Liver (tissue), 9 donors: ENCODE data around the gene ADAMTS16. TPM values are rescaled to one million over a fixed set of nuclear protein-coding genes. Genes with fewer than 3 reads are reported as not detected.

Source experiments
- DNase-seq: peaks from one replicate; pipeline ENCODE4 v3.0.0-alpha.2; 2017; ENCODE audit warnings: low spot score
- H3K27ac ChIP-seq, 2 donors: one replicate each; pipeline ENCODE4 v1.7.0; 2013; ENCODE audit warnings: inconsistent platforms in 2 of 2, low read length in 2 of 2, control low read depth in 1 of 2, low read depth in 1 of 2, mild to moderate bottlenecking in 1 of 2
- H3K27me3 ChIP-seq, 4 donors: one replicate each; pipeline versions ENCODE4 v1.6.1 to v1.7.0; 2013; ENCODE audit warnings: low read length in 3 of 4, inconsistent platforms in 1 of 4, mild to moderate bottlenecking in 1 of 4, moderate library complexity in 1 of 4; ENCODE audit not compliant: control insufficient read depth in 4 of 4, insufficient read depth in 4 of 4
- H3K36me3 ChIP-seq, 4 donors: one replicate each; pipeline versions ENCODE4 v1.6.1 to v1.7.0; 2013; ENCODE audit warnings: low read length in 3 of 4, mild to moderate bottlenecking in 3 of 4, low read depth in 1 of 4, moderate library complexity in 1 of 4; ENCODE audit not compliant: control insufficient read depth in 4 of 4, insufficient read depth in 3 of 4
- H3K4me1 ChIP-seq, 4 donors: one replicate each; pipeline versions ENCODE4 v1.6.1 to v1.7.0; 2013; ENCODE audit warnings: low read length in 3 of 4, mild to moderate bottlenecking in 3 of 4, moderate library complexity in 1 of 4; ENCODE audit not compliant: control insufficient read depth in 4 of 4, insufficient read depth in 4 of 4
- H3K4me3 ChIP-seq, 3 donors: one replicate each; pipeline versions ENCODE4 v1.6.1 to v1.7.0; 2013; ENCODE audit warnings: low read length in 3 of 3, control low read depth in 1 of 3, low read depth in 1 of 3, mild to moderate bottlenecking in 1 of 3
- H3K9ac ChIP-seq, 2 donors: one replicate each; pipeline ENCODE4 v1.7.0; 2013; ENCODE audit warnings: low read length in 2 of 2, mild to moderate bottlenecking in 2 of 2, moderate library complexity in 2 of 2, control low read depth in 1 of 2, low read depth in 1 of 2
- H3K9me3 ChIP-seq, 4 donors: one replicate each; pipeline versions ENCODE4 v1.6.1 to v1.7.0; 2013; ENCODE audit warnings: low read length in 3 of 4; ENCODE audit not compliant: control insufficient read depth in 4 of 4
- EGR1 ChIP-seq, 2 donors: IDR thresholded peaks; 2 replicates each; pipeline ENCODE4 v1.6.1; 2016 to 2018; ENCODE audit warnings: antibody characterized with exemption in 2 of 2, low read depth in 2 of 2
- FOXA1 ChIP-seq: IDR thresholded peaks from 2 replicates; pipeline ENCODE4 v1.6.1; 2016; ENCODE audit warnings: antibody characterized with exemption
- FOXA2 ChIP-seq: IDR thresholded peaks from 2 replicates; pipeline ENCODE4 v1.6.1; 2016; ENCODE audit warnings: antibody characterized with exemption
- GABPA ChIP-seq, 2 donors: IDR thresholded peaks in 1 of 2; conservative IDR thresholded peaks in 1 of 2; 2 replicates each; pipeline ENCODE4 v1.6.1; 2016; ENCODE audit warnings: antibody characterized with exemption in 2 of 2, mild to moderate bottlenecking in 1 of 2, moderate library complexity in 1 of 2
- HNF4A ChIP-seq, 2 donors: conservative IDR thresholded peaks; 2 replicates each; pipeline ENCODE4 v1.6.1; 2016; ENCODE audit warnings: antibody characterized with exemption in 2 of 2, mild to moderate bottlenecking in 2 of 2
- HNF4G ChIP-seq: IDR thresholded peaks from 2 replicates; pipeline ENCODE4 v1.6.1; 2016; ENCODE audit warnings: antibody characterized with exemption
- JUND ChIP-seq, 2 donors: IDR thresholded peaks; 2 replicates each; pipeline ENCODE4 v1.6.1; 2016; ENCODE audit warnings: antibody characterized with exemption in 2 of 2
- NR2F2 ChIP-seq: IDR thresholded peaks from 2 replicates; pipeline ENCODE4 v1.6.1; 2016; ENCODE audit warnings: antibody characterized with exemption
- RAD21 ChIP-seq, 2 donors: IDR thresholded peaks; 2 replicates each; pipeline ENCODE4 v1.6.1; 2016; ENCODE audit warnings: antibody characterized with exemption in 2 of 2, mild to moderate bottlenecking in 2 of 2
- RXRA ChIP-seq, 2 donors: IDR thresholded peaks; 2 replicates each; pipeline ENCODE4 v1.6.1; 2017 to 2018; ENCODE audit warnings: antibody characterized with exemption in 2 of 2, mild to moderate bottlenecking in 1 of 2
- SP1 ChIP-seq: IDR thresholded peaks from 2 replicates; pipeline ENCODE4 v1.6.1; 2018; ENCODE audit warnings: antibody characterized with exemption, mild to moderate bottlenecking
- WGBS: extraction: QIAGEN DNeasy Blood & Tissue Kit; methylation state at CpG from one replicate; pipeline ENCODE4 v1.1.7; 2013; 5-methylcytosine and 5-hydroxymethylcytosine counted together
- polyA plus RNA-seq, 2 donors: library from polyadenylated mRNA; stranded (reverse) in 1 of 2; unstranded in 1 of 2; fragments of 200-250 nt in 1 of 2; fragments of >200 nt in 1 of 2; fragmentation: Nextera tagmentation in 1 of 2; extraction: Ambion mirVana in 1 of 2; gene quantifications; one replicate each; pipeline versions ENCODE4 v1.2.1 to v1.2.3, GENCODE V29; 2013 to 2015
- total RNA-seq, 2 donors: library from RNA; depleted of rRNA; stranded (reverse); fragments of >200 nt; gene quantifications; one replicate each; pipeline ENCODE4 v1.2.3, GENCODE V29; 2014
- TF ChIP-seq, protein P1 (sequence below): fragments of 150-350 bp; IDR thresholded peaks from 2 replicates; pipeline ENCODE4 v1.5.1; 2017; ENCODE audit warnings: improper control_type of control experiment, low read depth, low read length; ENCODE audit not compliant: missing input control
- TF ChIP-seq, protein P2 (sequence below): IDR thresholded peaks from 2 replicates; pipeline ENCODE4 v1.6.1; 2016; ENCODE audit warnings: antibody characterized with exemption, mild to moderate bottlenecking
- TF ChIP-seq, protein P3 (sequence below): IDR thresholded peaks from 2 replicates; pipeline ENCODE4 v1.6.1; 2016; ENCODE audit warnings: antibody characterized with exemption
- TF ChIP-seq, protein P4 (sequence below): IDR thresholded peaks from 2 replicates; pipeline ENCODE4 v1.6.1; 2016; ENCODE audit warnings: antibody characterized with exemption
- TF ChIP-seq, protein P5 (sequence below): IDR thresholded peaks from 2 replicates; pipeline ENCODE4 v1.6.1; 2016; ENCODE audit warnings: antibody characterized with exemption
- donor health status: healthy.
- donor health status: healthy.
- donor health status: healthy.
- donor health status: healthy.
- donor health status: healthy.

ADAMTS16 gene
- total and polyA plus RNA-seq, 4 donors, result under 0.01 to 0.84 TPM; not detected in 2

DNA sequence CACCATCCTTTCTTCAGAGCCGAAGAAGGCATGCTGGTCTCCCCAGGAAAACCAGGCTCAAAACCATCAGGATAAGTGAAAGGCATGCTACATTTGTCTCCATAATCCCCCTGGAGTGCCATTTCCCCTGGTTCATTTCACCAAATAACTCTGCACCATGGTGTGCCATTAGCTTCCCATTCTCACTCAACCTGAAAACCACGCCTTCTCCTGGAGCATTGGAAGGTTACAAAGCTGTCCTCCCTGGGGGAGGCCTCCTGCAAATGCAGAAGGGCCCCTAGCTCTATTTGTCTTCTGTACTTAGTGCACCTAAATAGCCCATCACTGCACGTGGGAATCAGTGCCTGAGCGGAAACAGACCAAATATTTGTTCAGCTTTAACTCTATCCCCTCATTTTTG, 192.2 kb downstream of the ADAMTS16 start:
- H3K4me3 ChIP-seq, result no peak overlapping the region
- TF ChIP-seq, protein P1, sequence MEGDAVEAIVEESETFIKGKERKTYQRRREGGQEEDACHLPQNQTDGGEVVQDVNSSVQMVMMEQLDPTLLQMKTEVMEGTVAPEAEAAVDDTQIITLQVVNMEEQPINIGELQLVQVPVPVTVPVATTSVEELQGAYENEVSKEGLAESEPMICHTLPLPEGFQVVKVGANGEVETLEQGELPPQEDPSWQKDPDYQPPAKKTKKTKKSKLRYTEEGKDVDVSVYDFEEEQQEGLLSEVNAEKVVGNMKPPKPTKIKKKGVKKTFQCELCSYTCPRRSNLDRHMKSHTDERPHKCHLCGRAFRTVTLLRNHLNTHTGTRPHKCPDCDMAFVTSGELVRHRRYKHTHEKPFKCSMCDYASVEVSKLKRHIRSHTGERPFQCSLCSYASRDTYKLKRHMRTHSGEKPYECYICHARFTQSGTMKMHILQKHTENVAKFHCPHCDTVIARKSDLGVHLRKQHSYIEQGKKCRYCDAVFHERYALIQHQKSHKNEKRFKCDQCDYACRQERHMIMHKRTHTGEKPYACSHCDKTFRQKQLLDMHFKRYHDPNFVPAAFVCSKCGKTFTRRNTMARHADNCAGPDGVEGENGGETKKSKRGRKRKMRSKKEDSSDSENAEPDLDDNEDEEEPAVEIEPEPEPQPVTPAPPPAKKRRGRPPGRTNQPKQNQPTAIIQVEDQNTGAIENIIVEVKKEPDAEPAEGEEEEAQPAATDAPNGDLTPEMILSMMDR, result no peak
- TF ChIP-seq FOXA1 (no peak), HNF4A (conservative IDR thresholded peaks at IDR 0.05) (no peak), RAD21 (IDR thresholded peaks at IDR 0.05) (no peak)
- TF ChIP-seq, protein P2, sequence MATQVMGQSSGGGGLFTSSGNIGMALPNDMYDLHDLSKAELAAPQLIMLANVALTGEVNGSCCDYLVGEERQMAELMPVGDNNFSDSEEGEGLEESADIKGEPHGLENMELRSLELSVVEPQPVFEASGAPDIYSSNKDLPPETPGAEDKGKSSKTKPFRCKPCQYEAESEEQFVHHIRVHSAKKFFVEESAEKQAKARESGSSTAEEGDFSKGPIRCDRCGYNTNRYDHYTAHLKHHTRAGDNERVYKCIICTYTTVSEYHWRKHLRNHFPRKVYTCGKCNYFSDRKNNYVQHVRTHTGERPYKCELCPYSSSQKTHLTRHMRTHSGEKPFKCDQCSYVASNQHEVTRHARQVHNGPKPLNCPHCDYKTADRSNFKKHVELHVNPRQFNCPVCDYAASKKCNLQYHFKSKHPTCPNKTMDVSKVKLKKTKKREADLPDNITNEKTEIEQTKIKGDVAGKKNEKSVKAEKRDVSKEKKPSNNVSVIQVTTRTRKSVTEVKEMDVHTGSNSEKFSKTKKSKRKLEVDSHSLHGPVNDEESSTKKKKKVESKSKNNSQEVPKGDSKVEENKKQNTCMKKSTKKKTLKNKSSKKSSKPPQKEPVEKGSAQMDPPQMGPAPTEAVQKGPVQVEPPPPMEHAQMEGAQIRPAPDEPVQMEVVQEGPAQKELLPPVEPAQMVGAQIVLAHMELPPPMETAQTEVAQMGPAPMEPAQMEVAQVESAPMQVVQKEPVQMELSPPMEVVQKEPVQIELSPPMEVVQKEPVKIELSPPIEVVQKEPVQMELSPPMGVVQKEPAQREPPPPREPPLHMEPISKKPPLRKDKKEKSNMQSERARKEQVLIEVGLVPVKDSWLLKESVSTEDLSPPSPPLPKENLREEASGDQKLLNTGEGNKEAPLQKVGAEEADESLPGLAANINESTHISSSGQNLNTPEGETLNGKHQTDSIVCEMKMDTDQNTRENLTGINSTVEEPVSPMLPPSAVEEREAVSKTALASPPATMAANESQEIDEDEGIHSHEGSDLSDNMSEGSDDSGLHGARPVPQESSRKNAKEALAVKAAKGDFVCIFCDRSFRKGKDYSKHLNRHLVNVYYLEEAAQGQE, result no peak
- DNase-seq, result no peak
- no peaks in the 10 kb centered on the region for H3K27me3 ChIP-seq
- H3K9me3 ChIP-seq, result peaks cover 0 to under 1% (median 0%) of the 10 kb centered on the region in 4 donors
- peaks cover 0 to 14% (median 8%) of the 10 kb centered on the region in 4 donors for H3K4me1 ChIP-seq
- WGBS, result 70% methylated on average over 4 of the region's 4 CpGs
- no peaks in the 10 kb centered on the region for H3K36me3 ChIP-seq
- no peak overlapping the region for H3K9ac ChIP-seq
- H3K27ac ChIP-seq, result no peak overlapping the region

DNA sequence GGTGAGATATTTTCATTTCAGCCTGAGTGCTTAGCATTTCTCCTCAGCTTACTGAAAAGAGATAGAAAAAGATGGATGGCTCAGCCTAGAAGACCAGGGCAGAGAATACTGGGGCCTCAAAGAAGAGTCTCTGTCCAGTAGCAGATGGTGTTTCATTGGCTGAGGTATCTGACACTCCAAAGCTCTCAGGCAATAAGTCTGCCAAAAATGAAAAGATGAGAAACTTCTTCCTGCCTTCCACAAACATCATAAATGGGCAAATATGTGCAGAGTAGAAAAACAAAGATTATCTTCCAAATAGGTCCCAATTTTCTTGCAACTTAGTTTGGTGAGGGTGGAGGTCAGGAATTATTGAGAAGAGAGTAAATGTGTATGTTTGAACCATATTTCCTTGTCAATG, 195.0 kb downstream of the ADAMTS16 start:
- Histone ChIP-seq H3K9me3 (peaks cover 0 to 2% (median 0%) of the 10 kb centered on the region in 4 donors), H3K27ac (no peak overlapping the region), H3K36me3 (no peaks in the 10 kb centered on the region), H3K9ac (no peak overlapping the region), H3K4me3 (no peak overlapping the region), H3K27me3 (no peaks in the 10 kb centered on the region), H3K4me1 (peaks cover 0 to 14% (median 8%) of the 10 kb centered on the region in 4 donors)
- TF ChIP-seq RXRA (IDR thresholded peaks at IDR 0.05), result no peak
- no peak for TF ChIP-seq NR2F2
- TF ChIP-seq, protein P3, sequence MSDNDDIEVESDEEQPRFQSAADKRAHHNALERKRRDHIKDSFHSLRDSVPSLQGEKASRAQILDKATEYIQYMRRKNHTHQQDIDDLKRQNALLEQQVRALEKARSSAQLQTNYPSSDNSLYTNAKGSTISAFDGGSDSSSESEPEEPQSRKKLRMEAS, result no peak
- TF ChIP-seq FOXA2, result no peak
- no peak for TF ChIP-seq FOXA1
- TF ChIP-seq, protein P2, result no peak
- no peak for TF ChIP-seq GABPA (IDR thresholded peaks at IDR 0.05 in 1 of 2, conservative IDR thresholded peaks at IDR 0.05 in 1 of 2)
- TF ChIP-seq, protein P4, sequence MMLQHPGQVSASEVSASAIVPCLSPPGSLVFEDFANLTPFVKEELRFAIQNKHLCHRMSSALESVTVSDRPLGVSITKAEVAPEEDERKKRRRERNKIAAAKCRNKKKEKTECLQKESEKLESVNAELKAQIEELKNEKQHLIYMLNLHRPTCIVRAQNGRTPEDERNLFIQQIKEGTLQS, result no peak
- no peak for TF ChIP-seq JUND (IDR thresholded peaks at IDR 0.05)
- TF ChIP-seq, protein P5, sequence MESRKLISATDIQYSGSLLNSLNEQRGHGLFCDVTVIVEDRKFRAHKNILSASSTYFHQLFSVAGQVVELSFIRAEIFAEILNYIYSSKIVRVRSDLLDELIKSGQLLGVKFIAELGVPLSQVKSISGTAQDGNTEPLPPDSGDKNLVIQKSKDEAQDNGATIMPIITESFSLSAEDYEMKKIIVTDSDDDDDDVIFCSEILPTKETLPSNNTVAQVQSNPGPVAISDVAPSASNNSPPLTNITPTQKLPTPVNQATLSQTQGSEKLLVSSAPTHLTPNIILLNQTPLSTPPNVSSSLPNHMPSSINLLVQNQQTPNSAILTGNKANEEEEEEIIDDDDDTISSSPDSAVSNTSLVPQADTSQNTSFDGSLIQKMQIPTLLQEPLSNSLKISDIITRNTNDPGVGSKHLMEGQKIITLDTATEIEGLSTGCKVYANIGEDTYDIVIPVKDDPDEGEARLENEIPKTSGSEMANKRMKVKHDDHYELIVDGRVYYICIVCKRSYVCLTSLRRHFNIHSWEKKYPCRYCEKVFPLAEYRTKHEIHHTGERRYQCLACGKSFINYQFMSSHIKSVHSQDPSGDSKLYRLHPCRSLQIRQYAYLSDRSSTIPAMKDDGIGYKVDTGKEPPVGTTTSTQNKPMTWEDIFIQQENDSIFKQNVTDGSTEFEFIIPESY, result no peak
- TF ChIP-seq HNF4G, result no peak
- TF ChIP-seq SP1, result no peak
- TF ChIP-seq EGR1 (IDR thresholded peaks at IDR 0.05; ENCODE audit: low read depth in 2 of 2), result no peak
- DNase-seq, result no peak
